ENCODE measurements around the gene SHISA9.

SHISA9 gene

GRCh38 chr16:12959072-12959471 lies 57.7 kb downstream of the SHISA9 start:
- DNase-seq: no peak

- no peak for DNase-seq
Measured at GRCh38 chr16:12961626-12962025, 60.2 kb downstream of the SHISA9 start.

GRCh38 chr16:12964461-12964860 lies 63.1 kb downstream of the SHISA9 start:
- DNase-seq: no peak

- DNase-seq: no peak
Measured at GRCh38 chr16:12965274-12965804, 63.9 kb downstream of the SHISA9 start.

DNA sequence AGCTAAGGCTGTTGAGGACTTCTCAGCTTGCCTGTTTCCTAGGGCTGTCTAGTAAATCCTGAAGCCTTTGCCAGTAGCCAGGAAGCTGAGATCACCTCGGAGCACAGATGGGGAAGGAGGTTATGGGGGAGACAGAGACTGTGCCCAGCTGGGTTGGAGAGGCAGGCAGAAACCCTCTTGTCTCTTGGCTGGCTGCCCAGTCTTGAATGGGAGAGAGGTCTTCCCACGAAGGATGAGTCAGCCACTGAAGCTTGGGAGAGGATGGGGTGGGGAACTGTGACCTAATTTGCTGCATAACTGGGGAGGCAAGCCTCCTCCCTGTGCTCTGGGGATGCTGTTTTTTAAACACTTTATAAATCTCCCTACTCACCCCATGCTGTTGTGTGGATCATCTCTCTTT lies 69.8 kb downstream of the SHISA9 start:
- DNase-seq: no peak

DNA sequence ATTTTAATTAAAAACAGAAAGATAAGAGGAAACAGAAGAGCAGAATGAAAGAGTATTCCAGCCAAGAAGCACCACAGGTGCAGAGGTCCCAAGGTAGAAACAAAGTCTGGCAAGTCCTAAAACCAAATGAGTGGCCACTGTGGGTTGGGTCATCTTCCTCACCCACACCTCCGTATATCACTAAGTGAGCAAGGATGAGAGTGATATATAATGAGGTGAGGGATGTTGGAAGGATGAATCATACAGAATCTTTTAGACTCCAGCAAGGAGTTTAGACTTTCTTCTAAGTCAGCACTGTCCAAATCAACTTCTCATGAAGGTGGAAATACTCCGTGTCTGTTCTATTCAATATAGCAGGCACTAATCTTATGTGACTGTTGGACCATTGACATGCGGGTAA lies 70.8 kb downstream of the SHISA9 start:
- DNase-seq: no peak

DNA sequence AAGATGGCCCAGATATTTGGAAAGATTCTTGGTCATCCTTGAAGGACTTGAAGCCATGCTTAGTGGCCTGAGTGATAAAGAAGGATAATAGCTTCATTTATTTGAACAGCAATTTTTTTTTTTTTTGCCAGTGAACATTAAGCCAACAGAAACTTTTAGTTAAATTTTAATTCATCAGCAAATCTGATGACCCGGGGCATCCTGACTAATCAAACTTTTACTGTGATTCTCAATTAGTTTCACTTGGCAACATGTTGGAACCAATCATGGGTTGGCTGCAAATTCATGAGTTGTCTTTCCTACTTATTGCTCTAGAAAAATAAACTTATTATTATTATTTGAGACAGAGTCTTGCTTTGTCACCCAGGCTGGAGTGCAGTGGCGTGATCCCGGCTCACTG lies 74.4 kb downstream of the SHISA9 start:
- DNase-seq: no peak

DNA sequence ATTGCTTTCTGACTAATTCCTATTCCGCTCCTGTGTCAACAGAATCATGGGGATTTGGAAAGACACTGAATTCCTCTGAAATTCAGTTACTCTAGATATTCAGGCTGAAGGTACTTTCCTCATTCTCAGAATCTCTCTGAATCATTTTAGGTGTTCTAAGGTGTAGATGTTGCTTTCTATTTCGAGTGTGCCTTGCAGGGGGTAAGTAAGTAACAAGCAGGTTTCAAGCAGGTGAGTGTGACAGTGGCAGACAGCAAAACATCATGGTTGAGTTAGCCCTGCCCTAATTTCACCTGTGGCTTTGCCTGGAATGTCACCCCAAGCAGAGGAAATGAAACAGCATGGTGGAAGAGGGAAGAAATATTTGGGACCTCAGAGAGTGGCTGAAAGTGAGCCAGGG lies 75.1 kb downstream of the SHISA9 start:
- DNase-seq: no peak

DNA sequence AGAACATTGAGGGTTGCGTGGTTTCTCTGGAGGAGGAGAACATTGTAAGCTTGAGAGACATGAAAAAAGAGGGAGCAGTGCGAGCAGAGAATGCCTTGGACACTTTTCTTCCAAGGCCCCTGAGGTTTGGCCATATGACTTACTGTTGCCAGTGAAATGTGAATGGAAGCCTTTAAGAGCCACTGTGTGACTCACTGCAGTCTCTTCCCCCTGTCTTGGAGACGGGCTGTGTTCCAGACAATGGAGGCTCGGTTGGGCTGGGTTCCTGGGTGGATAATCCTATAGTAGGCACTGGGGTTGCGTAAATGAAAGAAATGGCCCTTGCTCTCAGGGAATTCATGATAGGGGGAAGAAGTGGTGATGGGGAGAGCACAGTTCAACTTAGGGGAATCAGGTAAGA lies 75.5 kb downstream of the SHISA9 start:
- no peak for DNase-seq

DNA sequence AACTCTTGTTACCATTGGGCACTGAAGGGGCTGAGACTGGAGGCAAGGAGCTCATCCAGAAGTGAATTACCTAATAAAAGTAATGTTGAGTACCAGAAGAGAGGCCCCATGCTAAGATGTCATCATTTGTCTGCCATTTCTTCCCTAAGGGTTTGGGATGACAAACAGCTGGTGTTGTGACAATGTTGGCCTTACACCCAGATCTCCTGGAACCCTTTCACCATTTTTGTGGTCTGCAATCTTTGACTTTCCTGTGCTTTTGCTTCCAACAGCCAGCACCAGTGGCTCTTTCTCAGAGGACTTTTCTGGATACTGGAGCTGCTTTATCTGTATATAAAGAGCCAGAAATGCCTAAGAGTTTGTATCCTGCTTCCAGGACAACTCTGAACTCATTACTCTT lies 84.1 kb downstream of the SHISA9 start:
- no peak for DNase-seq

DNA sequence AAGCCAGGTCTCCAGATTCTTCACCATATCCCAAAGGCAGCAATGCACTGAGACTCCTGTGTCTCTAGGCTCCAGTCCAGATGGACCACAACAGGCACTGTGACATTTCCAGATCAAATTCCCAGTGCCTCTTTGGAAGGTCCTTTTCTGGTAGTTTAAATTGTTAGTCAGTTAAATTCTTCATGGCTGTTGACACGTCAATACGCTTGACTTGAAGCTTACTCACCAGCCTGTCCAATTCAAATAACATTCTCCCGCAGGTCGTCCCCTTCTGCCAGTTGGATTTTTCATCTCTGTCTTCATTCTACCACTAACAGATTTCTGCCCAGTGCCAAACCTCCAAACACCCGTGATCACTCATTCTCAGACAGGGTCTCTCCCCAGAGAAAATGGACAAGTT lies 86.7 kb downstream of the SHISA9 start:
- no peak for DNase-seq

- no peak for DNase-seq
Measured at GRCh38 chr16:12992066-12992465, 90.7 kb downstream of the SHISA9 start.

DNA sequence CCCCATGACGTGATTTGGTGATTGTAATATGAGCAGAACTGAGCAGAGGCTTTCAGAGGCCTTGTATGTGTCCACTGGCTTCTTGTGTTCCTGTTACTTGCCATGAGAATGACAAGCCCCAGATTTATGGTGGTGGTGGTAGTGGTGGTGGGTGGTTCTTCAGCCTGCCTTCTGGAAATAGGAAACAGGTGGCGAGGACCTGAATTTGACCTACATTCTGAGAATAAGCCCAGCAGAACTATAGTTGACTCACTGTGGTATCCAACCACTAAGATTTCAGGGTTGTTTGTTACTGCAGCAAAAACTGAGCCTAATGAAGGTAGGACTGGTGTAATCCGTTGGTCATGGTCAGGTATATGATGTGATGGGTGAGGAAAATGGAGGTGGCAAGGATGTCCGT lies 93.0 kb downstream of the SHISA9 start:
- no peak for DNase-seq

DNA sequence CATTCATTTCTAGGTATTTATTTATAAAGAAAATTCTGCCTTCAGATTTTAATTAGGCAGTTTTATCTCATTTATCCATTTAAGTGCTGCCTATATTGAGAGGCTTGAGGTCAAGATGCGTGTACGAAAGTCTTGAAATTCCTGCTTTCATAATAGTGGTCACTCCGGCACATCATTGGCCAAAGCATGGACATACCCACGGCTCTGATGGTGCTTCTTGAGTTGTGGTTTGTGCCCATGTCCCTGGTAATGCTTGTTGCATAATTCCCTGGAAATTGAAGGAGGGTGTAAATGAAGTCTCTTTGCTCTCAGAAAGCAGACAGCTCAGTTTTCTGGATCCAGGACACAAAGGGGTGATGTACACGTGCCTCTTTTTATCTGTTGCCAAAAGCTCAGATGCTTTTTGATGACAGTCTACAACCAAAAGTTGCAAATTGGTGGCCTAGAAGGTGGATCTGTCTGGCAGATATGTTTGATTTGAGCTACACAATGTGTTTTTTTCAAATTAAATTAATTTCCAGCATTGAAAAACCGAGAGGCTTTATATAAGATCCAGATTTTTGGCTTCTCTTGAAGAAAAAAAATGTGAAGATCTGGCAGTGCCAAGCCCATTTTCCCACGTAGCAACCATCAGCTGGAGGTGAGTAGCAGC lies 94.4 kb downstream of the SHISA9 start:
- DNase-seq: no peak

DNA sequence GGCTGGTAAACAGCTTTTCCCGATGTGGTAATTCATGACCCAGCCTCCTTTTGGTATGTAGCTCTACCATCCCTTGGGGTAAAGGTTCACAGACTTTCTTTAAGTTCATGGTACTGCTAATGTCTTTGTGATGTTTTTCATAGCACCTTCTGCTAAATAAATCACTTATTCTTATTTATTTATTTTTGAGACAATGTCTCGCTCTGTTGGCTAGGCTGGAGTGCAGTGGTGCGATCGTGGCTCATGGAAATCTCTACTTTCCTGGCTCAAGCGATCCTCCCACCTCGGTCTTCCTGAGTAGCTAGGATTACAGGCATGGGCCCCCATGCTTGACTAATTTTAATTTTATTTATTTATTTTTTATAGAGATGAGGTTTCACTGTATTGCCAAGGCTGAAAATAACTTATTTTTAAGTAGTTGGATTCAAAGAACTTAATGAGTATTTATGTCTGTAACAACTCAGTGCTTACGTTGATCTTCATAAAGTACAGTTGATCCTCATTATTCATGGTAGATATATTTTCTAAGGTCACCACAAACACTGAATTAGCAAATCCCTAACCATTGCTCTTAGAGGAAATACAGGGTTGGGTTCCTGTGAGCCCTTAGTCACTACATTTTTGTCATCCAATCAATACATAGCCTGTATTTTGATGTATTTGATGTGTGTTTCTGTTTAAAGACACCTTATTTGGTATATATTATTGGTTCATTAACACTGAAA lies 97.1 kb downstream of the SHISA9 start:
- no peak for DNase-seq

- no peak for DNase-seq
Measured at GRCh38 chr16:12999368-12999767, 98.0 kb downstream of the SHISA9 start.

- DNase-seq: no peak
Measured at GRCh38 chr16:13005721-13006247, 104.4 kb downstream of the SHISA9 start.

DNA sequence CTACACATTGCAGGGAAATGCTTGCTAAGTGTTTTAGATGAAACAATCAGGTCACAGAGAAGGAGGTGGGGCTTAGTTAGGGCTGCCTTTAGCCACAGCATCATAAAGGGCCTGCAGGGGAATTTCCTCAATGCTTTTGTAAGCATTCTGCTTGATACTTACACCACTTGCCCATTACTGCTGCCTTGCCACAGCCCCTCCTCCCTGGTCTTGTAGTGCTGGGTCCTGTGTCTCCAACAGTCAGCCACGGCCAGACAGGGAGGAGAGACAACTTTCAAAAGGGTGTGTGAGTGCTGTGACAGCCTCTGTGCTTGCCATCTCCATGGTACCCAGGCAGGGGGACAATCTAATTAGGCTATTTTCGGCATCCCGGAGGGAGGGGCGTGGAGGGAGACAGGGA lies 111.2 kb downstream of the SHISA9 start:
- no peak for DNase-seq

DNA sequence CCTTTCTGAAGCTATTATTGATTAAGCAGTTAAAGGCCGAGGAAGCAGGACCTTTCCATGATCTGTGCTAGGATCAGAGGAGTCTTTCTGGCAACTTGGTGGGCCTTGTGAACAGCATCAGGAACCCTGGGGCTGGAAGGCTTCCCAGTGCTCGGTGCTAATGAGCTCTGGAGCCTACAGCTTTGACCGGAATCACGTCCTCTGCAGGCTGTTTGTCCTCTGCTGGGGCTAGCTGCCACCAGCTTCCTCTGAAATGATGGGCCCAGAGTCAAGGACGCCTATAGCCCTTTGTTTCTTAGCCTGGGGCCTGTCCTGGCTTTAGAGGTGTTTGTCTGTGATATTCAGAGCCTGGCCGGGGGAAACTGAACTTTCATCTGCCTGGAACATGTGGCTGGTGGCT lies 111.6 kb downstream of the SHISA9 start:
- DNase-seq: no peak

- DNase-seq: no peak
Measured at GRCh38 chr16:13014476-13014875, 113.1 kb downstream of the SHISA9 start.

DNA sequence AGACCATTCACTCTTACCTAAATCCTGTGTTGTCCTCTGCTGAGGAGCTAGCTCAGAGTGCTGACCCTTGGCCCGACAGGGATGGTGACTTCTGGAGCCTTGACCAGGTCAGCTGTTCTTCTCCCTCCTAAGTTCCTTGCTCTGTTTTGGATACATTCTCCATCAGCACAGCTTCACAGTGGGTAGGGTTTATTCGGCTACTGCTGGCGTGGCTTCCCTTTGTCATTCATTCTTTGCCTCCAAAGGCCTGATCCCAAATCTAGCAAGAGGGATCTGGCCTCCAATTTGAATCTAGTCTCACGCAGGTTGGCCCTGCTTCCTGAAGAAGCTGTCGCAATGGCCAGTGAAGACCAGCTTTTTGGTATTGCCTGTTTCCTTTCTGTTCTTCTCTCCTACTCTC lies 116.6 kb downstream of the SHISA9 start:
- no peak for DNase-seq

DNA sequence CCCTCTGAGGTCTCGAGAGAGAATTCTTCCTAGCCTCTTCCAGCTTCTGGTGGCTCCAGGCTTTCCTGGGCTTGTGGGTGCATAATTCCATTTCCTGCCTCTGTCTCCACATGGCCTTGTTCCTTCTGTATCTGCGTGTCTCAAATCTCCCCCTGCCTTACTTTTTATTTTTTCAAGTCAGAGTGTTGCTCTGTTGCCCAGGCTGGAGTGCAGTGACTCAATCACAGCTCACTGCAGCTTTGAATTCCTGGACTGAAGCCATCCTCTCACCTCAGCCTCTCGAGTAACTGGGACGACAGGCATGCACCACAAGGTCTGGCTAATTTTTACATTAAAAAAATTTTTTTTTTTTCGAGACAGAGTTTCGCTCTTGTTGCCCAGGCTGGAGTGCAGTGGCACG lies 120.6 kb downstream of the SHISA9 start:
- no peak for DNase-seq

DNA sequence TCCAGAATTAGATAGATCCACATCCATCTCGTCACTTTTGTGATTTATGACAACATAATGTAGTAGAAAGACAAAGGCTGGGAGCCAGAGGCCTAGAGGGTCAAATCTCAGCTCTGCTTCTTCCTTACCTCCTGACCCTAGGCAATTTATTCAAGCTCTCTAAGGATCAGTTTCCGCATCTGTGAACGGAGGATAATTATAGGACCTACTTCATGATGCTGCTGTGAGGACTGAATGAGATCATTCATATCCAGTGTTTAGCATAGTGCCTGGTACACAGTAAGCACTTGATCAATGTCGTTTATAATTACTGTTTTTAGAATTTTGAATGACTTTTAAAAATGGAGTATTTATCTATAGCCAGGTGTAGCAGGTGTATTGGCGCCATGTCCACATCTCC lies 128.4 kb downstream of the SHISA9 start:
- no peak for DNase-seq

GRCh38 chr16:13030769-13031168 lies 129.4 kb downstream of the SHISA9 start:
- no peak for DNase-seq
